ENCODE results near the gene PEX16.
"Not testable (repeated sequence)": the region's sequence is repeated elsewhere in the genome, so short reads cannot be mapped to it uniquely, and the experiment has no call there.

The PEX16 gene

DNA sequence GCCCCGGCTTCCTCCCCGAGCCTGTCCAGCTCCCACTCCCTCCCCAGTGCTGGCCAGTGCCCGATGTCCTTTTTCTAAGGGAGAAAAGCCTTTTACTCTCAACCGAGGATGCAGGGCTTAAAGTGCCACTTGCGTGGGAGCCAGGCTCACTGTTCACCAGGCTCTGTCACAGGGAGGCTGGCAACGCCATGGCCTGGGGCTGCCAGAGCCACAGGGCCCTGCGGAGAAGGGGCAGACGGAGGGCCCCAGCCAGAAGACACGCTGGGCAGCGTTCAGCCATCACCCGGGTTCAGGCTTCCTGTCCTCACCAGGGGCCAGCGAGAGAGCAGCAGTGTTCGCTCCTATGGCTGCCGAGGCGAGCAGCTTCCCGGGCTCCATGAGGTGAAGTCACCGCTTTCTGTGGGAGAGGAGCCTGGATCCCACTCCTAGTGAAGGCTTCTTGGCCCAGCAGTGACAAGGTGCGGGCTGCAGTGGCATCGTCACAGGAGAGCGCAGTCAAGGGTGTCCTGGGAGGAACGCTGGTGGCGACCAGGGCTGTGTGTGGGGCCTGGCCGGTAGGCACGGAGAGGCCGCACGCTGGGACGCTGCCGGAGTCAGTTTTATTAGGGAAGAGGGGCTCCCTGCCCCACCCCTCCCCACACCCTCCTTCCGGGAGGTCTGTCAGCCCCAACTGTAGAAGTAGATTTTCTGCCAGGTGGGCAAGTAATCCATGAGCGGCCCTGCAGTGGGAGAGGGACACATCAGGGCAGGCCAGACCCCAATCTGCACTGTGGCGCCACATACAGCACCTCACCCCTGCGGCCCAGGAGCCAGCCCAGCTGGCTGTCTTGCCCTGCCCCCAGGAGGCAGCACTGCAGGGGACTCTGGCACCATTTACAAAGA, 7.8 kb downstream of the PEX16 start:
- DNase-seq (ENCODE audit: low read depth) = no peak
- no peak overlapping the region for H3K4me3 ChIP-seq (replicated peaks; ENCODE audit: low read depth, low read length)
- TF ChIP-seq, protein P1, sequence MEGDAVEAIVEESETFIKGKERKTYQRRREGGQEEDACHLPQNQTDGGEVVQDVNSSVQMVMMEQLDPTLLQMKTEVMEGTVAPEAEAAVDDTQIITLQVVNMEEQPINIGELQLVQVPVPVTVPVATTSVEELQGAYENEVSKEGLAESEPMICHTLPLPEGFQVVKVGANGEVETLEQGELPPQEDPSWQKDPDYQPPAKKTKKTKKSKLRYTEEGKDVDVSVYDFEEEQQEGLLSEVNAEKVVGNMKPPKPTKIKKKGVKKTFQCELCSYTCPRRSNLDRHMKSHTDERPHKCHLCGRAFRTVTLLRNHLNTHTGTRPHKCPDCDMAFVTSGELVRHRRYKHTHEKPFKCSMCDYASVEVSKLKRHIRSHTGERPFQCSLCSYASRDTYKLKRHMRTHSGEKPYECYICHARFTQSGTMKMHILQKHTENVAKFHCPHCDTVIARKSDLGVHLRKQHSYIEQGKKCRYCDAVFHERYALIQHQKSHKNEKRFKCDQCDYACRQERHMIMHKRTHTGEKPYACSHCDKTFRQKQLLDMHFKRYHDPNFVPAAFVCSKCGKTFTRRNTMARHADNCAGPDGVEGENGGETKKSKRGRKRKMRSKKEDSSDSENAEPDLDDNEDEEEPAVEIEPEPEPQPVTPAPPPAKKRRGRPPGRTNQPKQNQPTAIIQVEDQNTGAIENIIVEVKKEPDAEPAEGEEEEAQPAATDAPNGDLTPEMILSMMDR (IDR thresholded peaks at IDR 0.05; ENCODE audit: low read length, missing control alignments) = no peak

DNA sequence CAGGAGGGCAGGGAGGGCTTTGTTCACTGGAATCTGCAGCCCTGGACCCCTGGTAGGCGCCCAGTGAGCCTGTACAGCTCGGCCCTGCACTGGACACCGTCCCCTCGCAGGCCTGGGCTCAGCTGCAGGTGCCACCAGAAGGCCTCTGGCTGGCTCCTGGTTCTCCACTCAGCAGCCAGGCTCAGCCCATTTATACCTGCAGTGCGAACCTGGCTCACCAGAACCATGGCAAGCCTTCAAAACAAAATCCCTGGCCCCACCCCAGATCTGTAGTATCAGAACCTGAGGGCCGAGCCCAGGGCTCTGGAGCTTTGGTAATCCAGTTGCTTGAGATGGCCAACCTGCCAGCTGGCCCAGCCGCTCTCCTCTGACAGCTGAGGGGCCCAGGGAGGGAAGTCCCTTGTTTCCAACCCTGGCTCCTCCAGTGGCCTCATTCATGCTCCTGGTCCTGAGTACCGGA, 9.7 kb downstream of the PEX16 start:
- no peak for DNase-seq (ENCODE audit: low read depth)
- H3K4me3 ChIP-seq (replicated peaks; ENCODE audit: low read depth, low read length) = no peak overlapping the region
- TF ChIP-seq, protein P1 (IDR thresholded peaks at IDR 0.05; ENCODE audit: low read length, missing control alignments) = no peak

DNA sequence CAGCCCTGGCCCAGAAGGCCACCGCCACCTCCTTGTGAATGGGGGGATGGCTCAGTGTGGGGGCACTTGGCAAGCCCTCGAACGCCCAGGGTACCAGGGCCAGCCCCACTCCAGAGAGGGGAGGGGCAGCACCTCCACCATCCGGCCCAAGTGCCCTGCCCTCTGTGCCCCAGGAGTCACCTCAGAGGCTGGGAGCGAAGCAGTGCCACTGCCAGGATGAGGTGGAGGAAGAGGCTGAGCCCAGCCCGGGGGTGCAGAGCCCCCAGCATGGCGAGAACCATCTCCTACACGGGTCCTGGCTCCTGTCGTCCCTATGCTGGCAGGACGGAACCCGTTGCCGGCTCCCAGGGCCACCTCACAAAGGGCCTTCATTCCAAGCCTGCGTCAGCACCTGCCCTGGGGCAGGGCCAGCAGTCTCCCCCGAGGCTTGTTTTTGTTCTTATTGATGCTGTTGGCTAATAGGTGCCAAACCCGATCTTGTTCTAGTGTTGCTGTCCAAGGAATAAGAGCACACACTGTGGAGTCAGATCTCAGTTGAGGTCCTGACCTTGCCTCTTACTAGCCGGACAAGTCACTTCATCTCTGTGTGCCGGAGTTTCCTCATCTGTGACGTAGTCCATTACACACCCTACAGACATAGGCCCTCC, 10.6 kb downstream of the PEX16 start, which contains the start of gene FREY1:
FREY1 (minus strand) TSS at position 307 of the 647 bp plus-strand sequence; CDS start at position 281, 26 bp downstream.
- no peak within 1 kb of the TSS for H3K4me3 ChIP-seq (replicated peaks; ENCODE audit: low read depth, low read length)
- TF ChIP-seq, protein P1 (IDR thresholded peaks at IDR 0.05; ENCODE audit: low read length, missing control alignments) = no peak
- no peak for DNase-seq (ENCODE audit: low read depth)

DNA sequence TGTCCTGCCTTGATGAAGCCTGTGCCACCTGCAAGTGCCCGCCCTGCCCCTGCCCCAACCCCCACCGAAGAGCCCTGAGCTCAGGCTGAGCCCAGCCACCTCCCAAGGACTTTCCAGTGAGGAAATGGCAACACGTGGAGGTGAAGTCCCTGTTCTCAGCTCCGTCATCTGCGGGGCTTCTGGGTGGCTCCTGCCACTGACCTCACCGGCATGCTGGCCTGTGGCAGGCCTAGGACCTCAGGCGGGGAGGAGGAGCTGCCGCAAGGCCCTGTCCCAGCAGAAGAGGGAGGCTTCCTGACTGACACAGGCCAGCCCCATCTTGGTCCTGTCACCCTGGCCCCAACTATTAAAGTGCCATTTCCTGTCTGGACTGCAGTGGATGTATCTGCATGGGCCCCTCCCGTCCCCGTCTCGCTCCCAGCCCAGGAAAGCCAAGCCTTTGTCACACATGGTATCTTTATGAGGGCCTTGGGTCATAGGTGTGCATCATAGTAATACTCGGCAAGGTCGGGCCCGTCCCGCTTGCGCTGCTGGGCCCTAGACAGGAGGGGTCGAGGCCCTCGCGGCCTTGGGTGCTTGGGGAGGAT, 11.5 kb downstream of the PEX16 start:
- DNase-seq (ENCODE audit: low read depth) = no peak
- H3K4me3 ChIP-seq (replicated peaks; ENCODE audit: low read depth, low read length) = no peak overlapping the region

DNA sequence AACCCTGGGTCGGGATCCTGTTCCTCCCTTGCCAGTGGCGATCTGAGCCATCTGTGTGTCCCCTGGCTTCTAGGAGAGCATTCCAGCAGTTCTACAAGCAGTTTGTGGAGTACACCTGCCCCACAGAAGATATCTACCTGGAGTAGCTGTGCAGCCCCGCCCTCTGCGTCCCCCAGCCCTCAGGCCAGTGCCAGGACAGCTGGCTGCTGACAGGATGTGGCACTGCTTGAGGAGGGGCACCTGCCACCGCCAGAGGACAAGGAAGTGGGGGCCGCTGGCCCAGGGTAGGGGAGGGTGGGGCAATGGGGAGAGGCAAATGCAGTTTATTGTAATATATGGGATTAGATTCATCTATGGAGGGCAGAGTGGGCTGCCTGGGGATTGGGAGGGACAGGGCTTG, 12.1 kb downstream of the PEX16 start:
- H3K4me3 ChIP-seq (replicated peaks; ENCODE audit: low read depth, low read length) = not testable (repeated sequence)

More for the DNA sequence above, 11.5 kb downstream of the PEX16 start:
- TF ChIP-seq, protein P1 (IDR thresholded peaks at IDR 0.05; ENCODE audit: low read length, missing control alignments) = no peak

DNA sequence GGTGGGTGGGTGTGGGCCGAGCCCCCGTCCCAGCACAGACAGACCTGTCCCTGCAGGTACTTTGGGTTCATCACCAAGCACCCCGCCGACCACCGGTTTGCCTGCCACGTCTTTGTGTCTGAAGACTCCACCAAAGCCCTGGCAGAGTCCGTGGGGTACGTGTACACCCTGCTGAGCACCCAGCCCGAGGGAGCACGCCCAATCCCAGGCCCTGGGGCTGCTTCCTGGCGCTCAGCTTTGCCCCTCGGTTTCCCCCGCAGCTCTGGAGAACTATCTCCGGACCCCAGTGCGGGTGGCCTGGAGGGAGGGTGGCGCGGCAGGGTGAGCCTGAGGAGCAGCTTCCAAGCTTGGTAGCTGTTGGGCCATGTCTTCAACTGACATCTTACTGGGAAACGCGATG, 12.6 kb downstream of the PEX16 start:
- H3K4me3 ChIP-seq (replicated peaks; ENCODE audit: low read depth, low read length) = no peak overlapping the region
- TF ChIP-seq, protein P1 (IDR thresholded peaks at IDR 0.05; ENCODE audit: low read length, missing control alignments) = no peak

More for the DNA sequence above, 12.1 kb downstream of the PEX16 start:
- DNase-seq (ENCODE audit: low read depth) = not testable (repeated sequence)

DNA sequence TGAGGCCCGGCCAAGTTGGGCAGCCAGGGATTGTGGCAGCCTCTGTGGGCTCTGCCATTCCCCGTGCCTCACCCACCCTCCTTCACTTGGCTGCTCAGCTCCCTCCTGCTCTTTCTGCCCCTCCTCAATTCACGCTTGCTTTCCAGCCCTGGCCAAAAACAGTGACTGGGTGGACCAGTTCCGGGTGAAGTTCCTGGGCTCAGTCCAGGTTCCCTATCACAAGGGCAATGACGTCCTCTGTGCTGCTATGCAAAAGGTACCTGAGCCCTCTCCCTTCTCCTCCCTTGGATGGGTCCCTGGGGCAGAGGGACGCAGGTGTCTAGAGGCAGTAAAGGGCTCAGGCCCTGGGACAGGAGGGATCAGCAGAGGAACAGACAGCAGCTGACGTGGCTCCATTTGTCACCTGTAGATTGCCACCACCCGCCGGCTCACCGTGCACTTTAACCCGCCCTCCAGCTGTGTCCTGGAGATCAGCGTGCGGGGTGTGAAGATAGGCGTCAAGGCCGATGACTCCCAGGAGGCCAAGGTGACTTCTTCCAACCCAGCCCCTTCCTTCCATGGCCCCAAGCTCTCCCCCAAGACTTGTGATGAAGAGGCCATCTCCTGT, 13.3 kb downstream of the PEX16 start:
- no peak overlapping the region for H3K4me3 ChIP-seq (replicated peaks; ENCODE audit: low read depth, low read length)
- DNase-seq (ENCODE audit: low read depth) = no peak
- TF ChIP-seq, protein P1 (IDR thresholded peaks at IDR 0.05; ENCODE audit: low read length, missing control alignments) = no peak

More for the DNA sequence above, 12.6 kb downstream of the PEX16 start:
- DNase-seq (ENCODE audit: low read depth) = no peak
